SKM-1 (cell line): ENCODE data around the gene OPRPN.

Experiments used
- DNase-seq: peaks from one replicate; lab custom pipeline; 2025; ENCODE audit not compliant: unreplicated experiment; lab: John Stamatoyannopoulos, UW

OPRPN gene, protein sequence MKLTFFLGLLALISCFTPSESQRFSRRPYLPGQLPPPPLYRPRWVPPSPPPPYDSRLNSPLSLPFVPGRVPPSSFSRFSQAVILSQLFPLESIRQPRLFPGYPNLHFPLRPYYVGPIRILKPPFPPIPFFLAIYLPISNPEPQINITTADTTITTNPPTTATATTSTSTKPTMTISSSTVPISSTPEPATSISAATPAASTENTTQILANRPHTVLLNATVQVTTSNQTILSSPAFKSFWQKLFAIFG

DNA sequence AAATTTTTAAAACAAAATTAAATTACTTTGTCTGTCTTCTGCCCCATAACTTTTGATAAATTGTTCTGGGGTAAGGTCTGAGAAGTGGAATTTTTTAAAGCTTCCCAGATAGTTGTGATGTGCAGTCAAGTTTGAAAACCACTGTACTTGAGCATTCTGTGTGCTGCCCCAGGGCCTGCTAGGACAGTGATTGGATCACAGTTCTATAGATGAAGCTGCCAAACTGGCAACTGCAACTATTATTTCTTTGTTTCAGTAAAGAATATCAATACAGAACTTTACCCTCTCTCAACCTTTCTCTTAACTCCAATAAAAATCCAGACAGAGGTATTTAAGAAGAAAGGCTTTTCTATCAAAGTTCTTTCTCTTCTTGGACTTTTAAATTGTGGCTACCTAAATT lies at the start of gene OPRPN:
Gene OPRPN, plus strand, starts transcription at position 361 of the 400 bp plus-strand sequence. CDS start 1,346 bp downstream, outside the sequence.
- DNase-seq = no peak

DNA sequence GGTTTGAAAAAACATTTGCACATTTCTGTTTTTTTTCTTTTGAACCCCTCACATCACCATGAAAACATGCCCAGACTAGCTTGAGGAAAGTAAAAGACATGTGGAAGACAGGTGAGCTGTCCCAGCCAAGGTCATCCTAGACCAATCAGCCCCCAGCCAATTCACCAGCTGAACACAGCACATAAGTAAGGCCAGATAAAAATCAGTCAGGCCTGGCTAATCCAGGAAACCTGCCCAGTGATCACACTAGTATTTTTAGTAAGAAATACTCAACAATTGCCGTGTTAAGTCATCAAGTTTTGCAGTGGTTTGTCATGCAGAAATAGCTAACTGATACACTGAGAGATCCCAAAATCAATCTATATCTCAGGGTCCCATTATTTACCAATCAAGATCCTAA lies 41.6 kb upstream of the OPRPN start:
- DNase-seq = no peak

DNA sequence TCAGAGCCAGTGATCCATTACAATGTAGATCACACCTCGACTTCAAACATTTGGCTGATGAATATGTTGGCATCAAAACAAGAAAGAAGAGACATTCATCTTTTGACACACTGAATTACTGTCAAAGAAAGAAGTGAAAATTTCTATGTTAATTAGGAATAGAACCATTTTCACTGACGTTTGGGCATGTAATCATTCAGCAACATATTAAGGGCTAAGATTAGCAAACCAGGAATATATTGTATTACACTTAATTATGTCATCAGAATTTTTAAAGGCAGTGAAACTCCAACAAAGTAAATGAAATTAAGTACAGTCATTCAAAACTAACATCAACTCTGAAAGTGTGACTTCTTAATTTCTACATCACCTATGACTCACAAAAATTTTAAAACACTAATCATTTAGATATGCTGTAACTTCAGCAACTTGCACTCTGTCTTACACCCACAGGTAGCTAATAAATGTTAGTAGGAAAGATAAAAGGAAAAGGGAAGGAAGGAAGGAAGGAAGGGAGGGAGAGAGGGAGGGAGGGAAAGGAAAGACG lies 38.6 kb upstream of the OPRPN start:
- DNase-seq = no peak

DNA sequence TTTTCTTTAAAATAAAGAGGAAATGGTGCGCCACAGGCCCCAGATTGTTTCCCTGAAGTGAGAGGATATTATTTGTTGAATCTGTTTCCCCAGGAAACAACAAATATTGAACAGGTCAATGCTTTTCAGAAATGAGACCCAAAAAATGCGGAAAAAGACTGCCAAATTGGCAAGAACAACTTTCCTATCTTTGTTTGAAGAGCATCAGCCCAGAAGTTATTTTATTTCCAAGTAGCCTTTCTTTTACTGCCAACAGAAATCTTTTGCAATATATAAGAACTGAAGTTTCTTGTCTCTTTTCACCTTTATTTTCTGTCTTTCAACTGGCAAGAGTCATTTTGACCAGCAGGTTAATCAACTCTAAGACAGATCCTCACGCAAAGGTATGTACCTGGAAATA lies 37.3 kb upstream of the OPRPN start, which contains the start of gene SMR3A:
Gene SMR3A, plus strand, starts transcription at position 301 of the 400 bp plus-strand sequence. CDS start 1,356 bp downstream, outside the sequence.
- DNase-seq = no peak

DNA sequence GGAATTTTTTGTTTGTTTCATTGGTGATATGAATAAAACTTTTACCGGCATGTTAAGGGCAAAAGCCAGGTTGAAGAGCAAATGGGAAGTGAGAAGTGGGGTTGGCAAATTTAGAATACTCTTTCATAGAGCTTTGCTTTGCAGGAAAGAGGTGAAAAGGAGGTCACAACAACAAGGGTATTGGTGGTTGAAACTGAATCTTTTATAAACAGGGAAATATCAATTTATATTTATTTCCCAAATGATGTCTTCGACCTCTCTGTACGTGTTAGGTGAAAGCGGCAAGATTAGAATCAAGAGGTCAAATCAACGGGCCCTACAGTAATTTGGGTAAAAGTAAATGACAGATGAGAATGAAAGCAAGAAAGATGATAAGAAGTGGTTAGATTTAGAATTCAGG lies 33.7 kb upstream of the OPRPN start:
- no peak for DNase-seq

DNA sequence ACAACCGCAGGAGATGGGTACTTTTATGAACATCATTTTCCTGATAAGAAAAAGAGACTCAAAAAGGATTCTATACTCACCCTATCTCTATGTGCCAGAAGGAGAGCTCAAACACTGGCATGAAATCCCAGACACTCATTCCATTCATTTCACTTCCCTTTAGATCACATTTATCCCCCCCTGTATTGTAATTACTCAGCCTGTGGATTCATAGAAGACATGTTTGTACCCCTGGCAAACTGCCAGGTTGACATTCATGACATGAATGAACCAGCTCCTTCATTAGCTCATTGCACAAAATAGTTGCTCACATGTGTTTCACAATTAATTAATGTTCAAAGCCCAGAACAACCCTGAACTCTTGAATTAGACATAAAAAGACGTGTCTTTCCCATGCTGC lies 32.3 kb upstream of the OPRPN start:
- DNase-seq = no peak

DNA sequence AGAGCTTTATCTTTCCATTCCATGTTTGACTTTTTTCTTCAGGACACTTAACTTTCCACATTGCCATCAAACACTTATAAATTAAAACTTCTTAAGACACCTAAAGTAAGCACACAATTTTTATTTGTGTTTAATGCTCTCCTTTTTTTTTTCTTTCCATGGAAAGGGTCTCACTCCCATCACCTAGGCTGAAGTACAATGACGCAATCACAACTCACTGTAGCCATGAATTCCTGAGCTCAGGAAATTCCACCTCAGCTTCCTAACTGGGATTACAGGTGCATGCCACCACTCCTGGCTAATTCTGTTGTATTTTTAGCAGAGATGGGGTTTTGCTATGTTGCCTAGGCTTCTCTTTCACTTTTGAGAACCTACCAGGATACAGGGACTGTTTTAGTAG lies 29.9 kb upstream of the OPRPN start:
- DNase-seq = no peak

DNA sequence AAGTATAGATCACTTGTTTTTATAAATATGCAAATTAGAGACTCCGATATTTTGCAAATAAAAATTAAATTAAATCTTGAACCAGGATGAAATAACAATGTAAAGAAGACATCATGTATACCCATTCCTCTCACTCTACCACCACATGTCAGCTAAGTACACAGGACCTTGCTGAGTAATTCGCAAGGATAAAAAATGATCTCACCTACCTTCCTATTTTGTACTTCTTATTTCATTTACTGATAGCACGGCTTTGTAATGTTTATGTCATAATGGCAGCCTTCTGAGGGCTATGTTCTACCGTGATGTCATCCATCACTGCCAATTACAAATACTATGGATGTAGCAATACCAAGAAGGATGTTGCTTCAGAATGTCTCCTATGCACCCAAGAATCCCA lies 25.8 kb upstream of the OPRPN start:
- no peak for DNase-seq

DNA sequence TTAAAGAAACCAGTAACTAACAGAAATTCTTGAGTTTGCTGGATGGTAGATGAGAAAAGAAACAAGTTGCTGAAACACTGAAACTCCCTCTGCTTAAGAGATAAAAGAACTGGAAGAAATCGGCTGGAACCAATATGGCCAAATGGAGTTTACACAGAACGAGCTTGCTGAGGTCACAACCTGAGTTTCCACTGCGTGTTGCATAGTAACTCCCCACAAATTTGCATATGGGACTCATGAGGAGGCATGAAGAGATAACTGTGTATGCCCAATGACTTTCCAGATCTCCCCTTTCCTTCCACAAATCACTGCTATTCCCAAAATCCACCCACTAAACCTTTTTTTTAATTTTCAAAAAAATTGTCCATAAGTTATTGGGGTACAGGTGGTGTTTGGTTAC lies 25.0 kb upstream of the OPRPN start:
- DNase-seq = no peak

DNA sequence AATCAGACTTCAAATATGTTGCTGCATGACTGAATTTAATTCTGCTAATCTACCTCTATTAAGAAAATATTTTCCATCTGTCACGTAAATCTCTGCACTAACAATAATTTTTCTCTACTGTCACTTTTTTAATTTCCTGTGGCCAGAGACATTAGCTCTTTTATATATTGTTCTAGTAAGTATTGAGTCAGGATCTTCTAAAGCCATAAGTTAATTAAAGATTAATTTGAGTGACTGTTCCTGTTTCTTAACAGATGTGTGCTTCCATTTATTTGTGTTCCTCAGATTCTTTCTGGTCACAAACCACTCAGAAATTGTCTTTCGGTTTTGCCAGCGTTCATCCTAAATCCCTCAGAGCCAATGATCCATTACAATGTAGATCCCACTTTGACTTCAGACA lies 17.2 kb upstream of the OPRPN start:
- DNase-seq = no peak

DNA sequence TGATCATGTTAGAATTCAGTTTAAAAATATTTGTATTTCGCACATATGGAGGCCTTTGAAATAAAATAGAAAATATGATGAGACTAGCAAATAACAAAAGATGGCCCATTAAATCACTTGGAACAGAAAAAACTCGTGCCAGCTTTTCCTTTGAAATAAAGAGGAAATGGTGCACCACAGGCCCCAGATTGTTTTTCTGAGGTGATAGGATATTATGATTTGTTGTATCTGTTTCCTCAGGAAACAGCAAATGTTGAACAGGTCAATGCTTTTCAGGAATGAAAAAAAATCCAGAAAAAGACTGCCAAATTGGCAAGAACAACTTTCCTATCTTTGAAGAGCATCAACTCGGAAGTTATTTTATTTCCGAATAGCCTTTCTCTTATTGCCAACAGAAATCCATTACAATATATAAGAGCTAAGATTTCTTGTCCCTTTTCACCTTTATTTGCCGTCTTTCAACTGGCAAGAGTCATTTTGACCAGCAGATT lies 15.0 kb upstream of the OPRPN start, which contains the start of gene SMR3B:
Gene SMR3B, plus strand, starts transcription at position 441 of the 491 bp plus-strand sequence. CDS start 1,380 bp downstream, outside the sequence.
- no peak for DNase-seq

DNA sequence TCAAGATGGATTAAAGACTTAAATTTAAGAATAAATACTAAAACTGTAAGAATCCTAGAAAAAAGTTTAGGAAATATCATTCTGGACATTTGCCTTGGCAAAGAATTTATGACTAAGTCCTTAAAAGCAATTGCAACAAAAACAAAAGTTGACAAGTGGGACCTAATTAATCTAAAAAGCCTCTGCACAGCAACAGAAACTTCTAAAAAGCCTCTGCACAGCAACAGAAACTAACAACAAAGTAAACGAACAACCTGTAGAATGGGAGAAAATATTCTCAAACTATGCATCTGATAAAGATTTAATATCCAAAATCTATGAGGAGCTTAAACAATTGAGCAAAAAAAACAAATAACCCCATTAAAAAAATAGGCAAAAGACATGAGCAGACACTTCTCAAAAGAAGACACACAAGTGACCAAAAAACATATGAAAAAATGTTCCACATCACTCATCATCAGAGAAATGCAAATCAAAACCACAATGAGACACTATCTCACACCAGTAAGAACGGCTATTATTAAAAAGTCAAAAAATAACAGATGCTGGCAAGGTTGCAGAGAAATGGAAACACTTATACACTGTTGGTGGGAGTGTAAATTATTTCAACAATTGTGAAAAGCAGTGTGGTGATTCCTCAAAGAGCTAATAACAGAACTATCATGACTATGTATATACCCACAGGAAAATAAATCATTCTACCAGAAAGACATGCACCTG lies 5.5 kb upstream of the OPRPN start:
- no peak for DNase-seq

DNA sequence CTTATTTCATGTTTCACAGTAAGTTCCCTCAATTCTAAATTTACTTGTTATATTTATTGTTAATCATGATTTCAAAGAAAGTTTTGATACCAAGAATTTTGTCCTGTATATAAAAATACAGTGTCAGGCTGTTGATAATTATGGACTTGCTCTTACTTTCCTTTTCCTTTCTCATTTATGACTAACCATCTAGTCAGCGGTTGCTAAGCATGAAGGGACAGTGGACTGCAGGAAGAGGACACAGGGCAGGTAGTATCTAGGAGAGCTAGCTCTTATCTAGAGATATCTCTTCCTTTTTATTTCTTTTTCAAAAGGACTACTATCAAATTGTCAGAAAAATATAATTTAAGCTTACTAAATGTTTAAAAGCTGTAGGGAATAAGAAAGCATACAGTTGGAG lies 1.6 kb downstream of the OPRPN start:
- no peak for DNase-seq

DNA sequence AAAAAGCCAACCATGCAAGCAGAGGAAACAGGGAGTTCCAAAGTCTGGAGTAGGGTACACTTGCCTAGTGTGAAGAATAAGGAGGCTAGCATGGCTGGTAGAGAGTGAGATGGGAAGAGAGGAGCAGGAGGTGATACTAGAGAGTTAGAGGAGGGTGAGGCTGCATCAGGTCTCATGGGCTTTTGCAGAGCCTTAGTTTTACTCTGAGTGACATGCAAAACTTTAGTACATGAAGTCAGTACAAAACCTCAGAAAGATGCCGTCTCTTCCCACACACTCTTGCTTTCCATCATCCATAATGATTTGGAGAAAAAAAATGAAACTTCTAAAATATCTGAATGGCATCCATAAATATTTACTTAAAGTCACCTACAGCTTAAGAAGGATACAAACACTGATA lies 5.0 kb downstream of the OPRPN start:
- no peak for DNase-seq

DNA sequence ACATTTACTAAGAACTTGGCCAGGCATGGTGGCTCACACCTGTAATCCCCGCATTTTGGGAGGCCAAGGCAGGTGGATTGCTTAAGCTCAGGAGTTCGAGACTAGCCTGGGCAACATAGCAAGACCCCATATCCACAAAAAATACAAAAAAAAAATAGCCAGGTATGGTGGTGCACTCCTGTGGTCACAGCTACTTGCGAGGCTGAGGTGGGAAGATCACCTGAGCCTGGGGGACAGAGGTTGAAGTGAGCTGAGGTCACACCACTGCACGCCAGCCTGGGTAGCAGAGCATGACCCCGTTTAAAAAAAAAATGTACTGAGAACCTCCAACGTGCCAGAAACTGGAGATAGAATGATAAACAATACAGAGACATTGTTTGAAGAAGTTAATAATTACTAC lies 8.0 kb downstream of the OPRPN start:
- no peak for DNase-seq

DNA sequence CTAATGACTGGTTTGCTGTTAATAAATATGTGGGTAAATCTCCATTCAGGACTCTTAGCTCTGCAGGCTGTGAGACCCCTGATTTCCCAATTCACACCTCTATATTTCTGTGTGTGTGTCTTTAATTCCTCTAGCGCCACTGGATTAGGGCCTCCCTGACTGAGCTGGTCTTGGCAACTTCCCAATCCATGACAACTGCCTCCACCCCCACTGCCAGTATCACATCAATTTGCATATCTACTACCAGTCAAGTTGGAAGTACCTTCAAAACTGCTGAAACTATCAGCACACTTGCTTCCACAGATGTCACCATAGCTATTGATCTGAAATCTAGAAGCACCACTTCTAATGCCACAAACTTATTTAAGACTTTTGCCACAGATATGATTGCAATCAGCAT lies 27.6 kb downstream of the OPRPN start:
- no peak for DNase-seq

DNA sequence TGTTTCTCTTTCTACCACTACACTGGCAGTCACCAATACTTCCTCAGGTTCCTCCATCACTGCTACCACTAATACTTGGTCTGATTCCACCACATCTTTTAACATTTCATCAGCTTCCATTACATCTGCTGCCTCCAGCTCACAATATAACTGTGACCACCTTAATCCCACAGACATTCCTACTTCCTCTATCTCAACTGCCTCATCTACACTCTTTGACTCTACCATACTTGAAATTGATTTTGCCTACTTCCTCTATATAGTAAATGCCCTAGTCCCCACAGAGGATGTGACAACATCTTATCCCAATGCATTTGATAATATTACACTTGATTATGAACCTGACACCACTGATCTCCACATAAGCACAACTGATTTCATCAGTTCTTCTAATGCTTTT lies 29.0 kb downstream of the OPRPN start:
- no peak for DNase-seq

DNA sequence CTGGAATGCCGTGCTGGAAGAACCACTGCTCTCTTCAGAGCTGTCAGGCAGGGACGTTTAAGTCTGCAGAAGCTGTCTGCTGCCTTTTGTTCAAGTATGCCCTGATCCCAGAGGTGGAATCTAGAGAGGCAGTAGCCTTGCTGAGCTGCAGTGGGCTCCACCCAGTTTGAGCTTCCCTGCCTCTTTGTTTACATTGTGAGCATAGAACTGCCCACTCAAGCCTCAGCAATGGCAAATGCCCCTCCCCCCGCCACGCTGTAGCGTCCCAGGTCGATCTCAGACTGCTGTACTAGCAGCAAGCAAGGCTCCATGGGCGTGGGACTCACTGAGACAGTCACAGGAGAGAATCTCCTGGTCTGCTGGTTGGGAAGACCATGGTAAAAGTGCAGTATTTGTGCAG lies 39.5 kb downstream of the OPRPN start:
- DNase-seq = no peak

DNA sequence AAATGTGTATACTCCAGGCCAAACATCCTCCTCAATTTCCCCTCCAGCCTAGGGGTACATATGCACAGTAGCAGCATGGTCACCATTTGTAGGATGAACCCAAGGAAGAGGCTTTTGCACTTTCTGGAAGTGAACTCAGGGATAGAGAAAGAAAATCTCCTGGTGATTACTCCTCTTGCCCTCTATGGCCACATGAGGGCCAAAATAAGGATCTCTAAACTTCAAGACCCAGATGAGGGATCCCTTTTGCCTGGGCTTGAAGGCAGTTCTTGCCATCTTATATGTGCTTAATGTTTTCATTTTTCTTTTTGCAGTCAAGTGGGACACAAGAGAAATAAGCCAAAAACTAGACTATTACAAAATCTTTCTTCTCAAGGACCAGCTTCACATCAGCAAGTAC lies 44.7 kb downstream of the OPRPN start:
- DNase-seq = no peak

DNA sequence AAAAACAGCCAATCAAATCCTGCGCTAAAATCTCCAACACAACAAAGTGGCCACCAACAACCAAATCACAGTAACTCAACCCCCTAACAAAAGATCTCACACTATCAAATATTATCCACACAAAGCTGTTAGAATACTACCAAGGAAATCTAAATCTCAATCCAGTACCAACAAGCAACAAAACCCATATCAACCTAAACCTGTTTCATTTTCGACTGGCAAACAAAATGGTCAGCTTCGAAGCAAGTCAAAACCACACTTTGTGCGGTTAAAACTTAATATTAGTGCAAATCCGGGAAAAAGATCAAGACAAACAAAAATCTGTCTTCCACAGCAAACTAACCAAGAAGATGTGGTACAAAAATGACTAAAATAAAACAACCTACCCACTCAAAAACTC lies 45.6 kb downstream of the OPRPN start:
- DNase-seq = no peak

DNA sequence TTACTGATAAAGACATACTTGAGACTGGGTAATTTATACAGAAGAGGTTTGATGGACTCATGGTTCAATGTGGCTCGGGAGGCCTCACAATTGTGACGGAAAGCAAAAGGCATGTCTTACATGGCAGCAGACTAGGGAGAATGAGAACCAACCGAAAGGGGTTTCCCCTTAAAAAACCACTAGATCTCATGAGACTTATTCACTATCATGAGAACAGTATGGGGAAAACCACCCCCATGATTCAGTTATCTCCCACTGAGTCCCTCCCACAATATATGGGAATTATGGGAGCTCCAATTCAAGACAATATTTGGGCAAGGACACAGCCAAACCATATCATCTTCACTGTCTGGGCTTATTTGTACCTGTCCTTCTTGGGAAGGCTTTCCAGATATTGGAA lies 51.5 kb downstream of the OPRPN start:
- no peak for DNase-seq

DNA sequence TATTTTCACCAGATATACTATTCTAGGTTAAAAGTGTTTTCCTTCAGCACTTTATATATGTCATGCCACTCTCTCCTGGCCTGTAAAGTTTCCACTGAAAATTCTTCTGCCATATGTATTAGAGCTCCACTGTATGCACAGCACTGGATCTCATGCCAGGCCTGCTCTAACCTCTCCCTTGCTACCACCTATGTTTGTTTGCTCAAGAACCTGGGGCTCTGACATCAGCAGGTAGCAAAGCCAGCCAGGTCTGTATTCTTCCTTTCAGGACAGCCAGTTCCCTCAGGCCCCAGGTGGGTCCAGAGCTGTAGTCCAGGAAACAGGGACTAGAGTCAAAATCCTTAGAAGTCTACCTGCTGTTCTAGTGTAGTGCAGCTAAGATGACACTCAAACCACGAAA lies 55.2 kb downstream of the OPRPN start:
- no peak for DNase-seq
